GM10266 (cell line): ENCODE data around the gene EDNRB.

Experiments
- DNase-seq: peaks from one replicate; pipeline ENCODE4 v3.0.0; 2012; ENCODE audit errors: extremely low spot score
- TF ChIP-seq, protein P1 (sequence below): IDR thresholded peaks from 2 replicates; pipeline ENCODE4 v1.5.1; 2012; ENCODE audit warnings: mild to moderate bottlenecking, low read depth; ENCODE audit not compliant: control insufficient read depth, insufficient read depth; ENCODE audit errors: missing control alignments

The EDNRB gene

DNA sequence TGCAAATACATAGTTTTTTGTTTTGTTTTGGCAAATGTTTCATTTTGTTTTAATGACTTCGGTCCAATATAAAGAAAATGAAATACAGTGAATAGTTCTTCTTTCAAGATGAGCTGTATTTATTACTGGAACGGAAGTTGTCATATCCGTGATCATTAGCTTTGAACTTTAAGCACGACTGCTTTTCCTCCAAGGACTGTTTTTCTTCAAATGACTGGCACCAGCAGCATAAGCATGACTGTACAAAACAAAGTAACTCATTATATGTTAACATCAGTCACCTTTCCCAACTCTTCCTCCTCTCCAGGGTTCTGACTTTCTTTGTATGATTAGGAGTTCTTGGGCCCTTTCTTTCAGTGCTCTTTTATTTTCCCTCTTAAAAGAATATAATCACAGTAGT lies 20.5 kb downstream of the EDNRB start:
- TF ChIP-seq, protein P1, sequence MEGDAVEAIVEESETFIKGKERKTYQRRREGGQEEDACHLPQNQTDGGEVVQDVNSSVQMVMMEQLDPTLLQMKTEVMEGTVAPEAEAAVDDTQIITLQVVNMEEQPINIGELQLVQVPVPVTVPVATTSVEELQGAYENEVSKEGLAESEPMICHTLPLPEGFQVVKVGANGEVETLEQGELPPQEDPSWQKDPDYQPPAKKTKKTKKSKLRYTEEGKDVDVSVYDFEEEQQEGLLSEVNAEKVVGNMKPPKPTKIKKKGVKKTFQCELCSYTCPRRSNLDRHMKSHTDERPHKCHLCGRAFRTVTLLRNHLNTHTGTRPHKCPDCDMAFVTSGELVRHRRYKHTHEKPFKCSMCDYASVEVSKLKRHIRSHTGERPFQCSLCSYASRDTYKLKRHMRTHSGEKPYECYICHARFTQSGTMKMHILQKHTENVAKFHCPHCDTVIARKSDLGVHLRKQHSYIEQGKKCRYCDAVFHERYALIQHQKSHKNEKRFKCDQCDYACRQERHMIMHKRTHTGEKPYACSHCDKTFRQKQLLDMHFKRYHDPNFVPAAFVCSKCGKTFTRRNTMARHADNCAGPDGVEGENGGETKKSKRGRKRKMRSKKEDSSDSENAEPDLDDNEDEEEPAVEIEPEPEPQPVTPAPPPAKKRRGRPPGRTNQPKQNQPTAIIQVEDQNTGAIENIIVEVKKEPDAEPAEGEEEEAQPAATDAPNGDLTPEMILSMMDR, result no peak

DNA sequence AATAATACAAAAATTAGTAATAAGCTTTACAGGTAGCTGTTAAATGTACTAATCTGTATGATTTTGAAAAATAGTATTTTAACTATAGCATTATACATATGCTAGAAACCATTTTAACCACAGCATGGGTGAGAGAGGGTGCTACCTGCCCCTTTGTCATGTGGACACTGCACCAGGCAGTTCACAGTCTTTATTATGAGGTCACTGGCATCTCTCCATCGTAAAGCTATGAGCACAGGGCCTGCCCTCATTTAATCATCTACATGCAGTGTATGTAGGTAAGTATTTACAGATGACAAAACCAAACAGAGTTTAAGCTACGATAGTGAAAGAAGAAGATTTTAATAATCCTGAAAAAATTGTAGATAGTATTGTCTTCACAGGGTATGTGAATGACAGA lies 21.7 kb downstream of the EDNRB start:
- no peak for DNase-seq
- TF ChIP-seq, protein P1, result no peak

More for the DNA sequence above, 20.5 kb downstream of the EDNRB start:
- DNase-seq, result peak; percentile 19

DNA sequence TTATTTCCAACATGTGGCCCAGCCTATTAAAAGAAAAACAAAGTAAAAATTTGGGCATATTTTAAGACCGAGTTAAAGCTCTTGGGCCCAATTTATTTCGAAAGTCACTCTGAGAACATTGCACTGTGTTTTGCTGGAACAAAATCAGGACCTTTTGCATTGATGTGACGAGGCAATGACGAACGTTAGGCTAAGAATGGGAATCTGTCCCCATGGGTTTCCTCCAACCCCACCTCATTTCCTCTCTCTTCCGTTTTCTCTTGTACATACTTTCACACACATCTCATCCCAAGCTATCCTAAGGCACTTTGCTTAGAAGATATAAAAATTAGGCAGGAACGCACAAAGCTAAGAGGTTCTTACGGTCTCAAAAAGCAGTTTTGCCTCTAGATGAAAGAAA lies 22.1 kb downstream of the EDNRB start:
- no peak for DNase-seq
- TF ChIP-seq, protein P1, result no peak

DNA sequence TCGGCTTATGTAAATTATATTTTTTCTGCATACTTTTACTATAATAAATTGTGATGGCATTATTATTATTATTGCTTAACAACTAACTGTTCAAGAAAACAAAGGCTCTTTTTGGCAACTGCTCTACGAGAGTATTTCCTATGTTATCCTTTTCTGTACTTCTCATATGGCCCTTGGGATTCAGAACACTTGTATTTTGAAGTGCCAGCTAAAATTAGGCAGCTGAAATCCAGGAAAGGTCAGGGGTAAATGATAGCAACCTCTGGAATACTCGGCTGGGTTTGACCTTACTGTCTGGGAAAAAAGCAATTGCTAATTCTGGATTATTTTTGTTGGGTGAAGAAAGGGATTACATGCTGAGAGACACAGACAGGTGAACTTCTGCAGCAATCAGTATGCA lies 23.9 kb downstream of the EDNRB start:
- TF ChIP-seq, protein P1, result no peak
- DNase-seq, result no peak

DNA sequence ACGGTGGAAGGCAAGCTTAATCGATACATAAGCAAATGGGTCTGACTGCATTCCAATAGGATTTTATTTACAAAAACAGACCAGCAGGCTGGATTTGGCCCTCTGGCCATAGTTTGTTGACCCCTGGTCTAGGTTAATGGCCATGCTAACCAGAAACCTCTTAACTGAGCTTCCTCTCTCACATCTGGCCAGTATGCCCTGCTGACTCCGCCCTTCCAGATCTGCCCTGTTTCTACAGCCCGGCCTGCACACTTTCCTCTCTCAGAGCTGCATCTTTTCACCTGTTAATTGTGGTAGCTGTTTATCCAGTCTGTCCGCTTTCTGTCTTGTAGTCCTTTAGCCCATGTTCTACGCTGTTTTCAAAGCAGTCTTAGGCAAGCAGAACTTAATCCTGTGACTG lies 25.6 kb downstream of the EDNRB start:
- no peak for DNase-seq
- TF ChIP-seq, protein P1, result no peak

DNA sequence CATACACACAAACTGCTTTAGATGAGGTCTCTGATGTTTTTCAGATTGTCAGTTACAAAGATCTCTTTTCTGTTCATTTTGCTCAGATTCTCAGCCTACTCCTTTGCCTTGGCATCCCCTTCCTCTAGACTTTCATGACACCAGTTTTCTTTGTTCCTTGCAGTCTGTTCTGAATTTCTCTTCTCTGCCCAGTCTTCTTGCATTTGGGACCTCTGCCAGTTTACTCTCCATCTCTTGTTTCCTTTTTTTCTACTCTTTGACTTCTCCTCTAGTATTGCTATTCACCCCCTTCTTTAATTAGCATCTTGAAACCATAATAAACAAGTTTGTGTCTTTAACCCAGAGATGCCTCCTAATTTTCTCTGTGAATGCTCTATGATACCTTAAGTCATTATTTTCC lies 26.1 kb downstream of the EDNRB start:
- DNase-seq, result no peak
- TF ChIP-seq, protein P1, result no peak

DNA sequence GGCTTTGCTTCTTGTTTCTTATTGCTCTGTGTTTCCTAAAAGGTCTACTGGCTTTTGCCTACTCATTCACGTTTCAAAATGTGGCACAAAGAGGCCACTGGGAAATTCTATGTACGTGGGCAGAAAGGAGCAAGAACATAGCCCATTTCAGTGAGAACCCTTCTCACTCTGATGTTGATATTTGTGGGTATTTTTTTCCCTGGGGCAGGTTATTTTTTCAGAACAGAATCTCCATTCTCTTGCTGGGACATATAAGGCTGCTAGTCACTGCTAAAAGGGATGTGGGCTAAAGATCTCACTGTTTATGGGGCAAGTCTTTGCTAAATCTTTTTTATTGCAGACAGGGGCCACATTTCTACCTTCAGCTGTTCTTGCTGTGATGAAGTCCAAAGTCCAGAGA lies 27.1 kb downstream of the EDNRB start:
- TF ChIP-seq, protein P1, result no peak
- DNase-seq, result no peak
